ENCODE data around the gene C18orf63.

C18orf63 gene

GRCh38 chr18:74389991-74390390, 74.4 kb downstream of the C18orf63 start:
- peaks cover 0 to 3% of the 10 kb centered on the region in 2 donors for H3K27me3 ChIP-seq
- no peak for TF ChIP-seq CTCF (IDR thresholded peaks at IDR 0.05)
- H3K36me3 ChIP-seq = no peaks in the 10 kb centered on the region
- H3K9me3 ChIP-seq = no peaks in the 10 kb centered on the region
- no peak overlapping the region for H3K4me3 ChIP-seq
- no peak overlapping the region for H3K27ac ChIP-seq
- intact Hi-C loops (cut with DNase I; ENCODE audit: low total_unique reads) = no loop called here
- DNase-seq = no peak
- peaks cover 0 to under 1% (median 0%) of the 10 kb centered on the region in 4 donors for H3K4me1 ChIP-seq

GRCh38 chr18:74390900-74391299, 75.3 kb downstream of the C18orf63 start:
- Histone ChIP-seq H3K9me3 (no peaks in the 10 kb centered on the region), H3K27me3 (peaks cover 0 to 3% of the 10 kb centered on the region in 2 donors), H3K27ac (no peak overlapping the region), H3K36me3 (no peaks in the 10 kb centered on the region), H3K4me1 (peaks cover 0 to 10% (median 1%) of the 10 kb centered on the region in 4 donors), H3K4me3 (no peak overlapping the region)
- intact Hi-C loops (cut with DNase I; ENCODE audit: low total_unique reads) = no loop called here
- no peak for DNase-seq
- no peak for TF ChIP-seq CTCF (IDR thresholded peaks at IDR 0.05)

- H3K4me3 ChIP-seq = no peak overlapping the region
- peaks cover 0 to 3% of the 10 kb centered on the region in 2 donors for H3K27me3 ChIP-seq
- intact Hi-C loops (cut with DNase I; ENCODE audit: low total_unique reads) = no loop called here
- DNase-seq = no peak
- no peaks in the 10 kb centered on the region for H3K9me3 ChIP-seq
- no peaks in the 10 kb centered on the region for H3K36me3 ChIP-seq
- H3K4me1 ChIP-seq = peaks cover 0 to 24% (median 12%) of the 10 kb centered on the region in 4 donors
- TF ChIP-seq CTCF (IDR thresholded peaks at IDR 0.05) = no peak
- no peak overlapping the region for H3K27ac ChIP-seq
These were observed 76.7 kb downstream of the C18orf63 start for GRCh38 chr18:74392323-74392722.

- no peaks in the 10 kb centered on the region for H3K36me3 ChIP-seq
- no peak overlapping the region for H3K27ac ChIP-seq
- H3K9me3 ChIP-seq = no peaks in the 10 kb centered on the region
- intact Hi-C loops (cut with DNase I; ENCODE audit: low total_unique reads) = no loop called here
- no peak for DNase-seq
- peaks cover 0 to 51% (median 20%) of the 10 kb centered on the region in 4 donors for H3K4me1 ChIP-seq
- no peaks in the 10 kb centered on the region for H3K27me3 ChIP-seq
- no peak overlapping the region for H3K4me3 ChIP-seq
- TF ChIP-seq CTCF (IDR thresholded peaks at IDR 0.05) = no peak
These were observed 79.4 kb downstream of the C18orf63 start for GRCh38 chr18:74395006-74395405.

- peaks cover 0 to 58% (median 22%) of the 10 kb centered on the region in 4 donors for H3K4me1 ChIP-seq
- no peak for DNase-seq
- no peaks in the 10 kb centered on the region for H3K9me3 ChIP-seq
- no peaks in the 10 kb centered on the region for H3K36me3 ChIP-seq
- H3K27ac ChIP-seq = peak overlapping the region; percentile 51 to 74
- TF ChIP-seq CTCF (IDR thresholded peaks at IDR 0.05) = no peak
- H3K4me3 ChIP-seq = peak overlapping the region; percentile 7 to 16
- intact Hi-C loops (cut with DNase I; ENCODE audit: low total_unique reads) = no loop called here
- H3K27me3 ChIP-seq = no peaks in the 10 kb centered on the region
These were observed 80.1 kb downstream of the C18orf63 start for GRCh38 chr18:74395648-74396154.
